ENCODE results near the gene KHDC4. TPM values are rescaled to one million over a fixed set of nuclear protein-coding genes. Genes with fewer than 3 reads are reported as not detected.

The KHDC4 gene
- total RNA-seq, 1 donor from 2014 or later, result 48.2 TPM

DNA sequence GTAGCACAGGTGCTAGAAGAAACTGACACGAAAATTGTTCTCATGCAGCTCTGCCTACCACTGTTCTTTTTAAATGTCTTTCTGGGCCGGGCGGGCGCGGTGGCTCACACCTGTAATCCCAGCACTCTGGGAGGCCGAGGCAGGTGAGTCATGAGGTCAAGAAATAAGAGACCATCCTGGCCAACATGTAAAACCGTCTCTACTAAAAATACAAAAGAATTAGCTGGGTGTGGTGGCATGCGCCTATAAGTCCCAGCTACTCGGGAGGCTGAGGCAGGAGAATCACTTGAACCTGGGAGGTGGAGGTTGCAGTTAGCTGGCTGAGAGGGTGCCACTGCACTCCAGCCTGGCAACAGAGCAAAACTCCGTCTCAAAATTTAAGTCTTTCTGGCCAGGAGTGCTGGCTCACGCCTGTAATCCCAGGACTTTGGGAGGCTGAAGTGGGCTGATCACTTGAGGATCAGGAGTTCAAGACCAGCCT, 22.1 kb downstream of the KHDC4 start:
- H3K27ac ChIP-seq (ENCODE audit: low read depth, low read length), result peak overlapping the region; percentile 78
- H3K4me1 Mint-ChIP-seq (ENCODE audit: low read depth, unreplicated experiment), result peaks cover 32% of the 10 kb centered on the region
- peak overlapping the region; percentile 94 for H3K27ac Mint-ChIP-seq (ENCODE audit: unreplicated experiment)
- H3K4me1 ChIP-seq (ENCODE audit: insufficient read depth, low read length), result peaks cover 13% of the 10 kb centered on the region
- no peak for DNase-seq (ENCODE audit: low read depth)
- peaks cover 34% of the 10 kb centered on the region for H3K79me2 ChIP-seq (ENCODE audit: insufficient read depth, low read length)
- H3K27me3 ChIP-seq (ENCODE audit: insufficient read depth, low read length), result no peaks in the 10 kb centered on the region
- no peaks in the 10 kb centered on the region for H3K9me3 ChIP-seq (ENCODE audit: insufficient read depth, low read depth, low read length)
- H3K4me3 ChIP-seq (ENCODE audit: insufficient read depth, low read depth, low read length), result no peak overlapping the region
- peak overlapping the region; percentile 91 for H3K4me3 Mint-ChIP-seq (ENCODE audit: unreplicated experiment)
- no peak for FAIRE-seq
- H3K9me3 Mint-ChIP-seq (ENCODE audit: unreplicated experiment), result no peaks in the 10 kb centered on the region
- no peaks in the 10 kb centered on the region for H3K27me3 Mint-ChIP-seq (ENCODE audit: low read depth, unreplicated experiment)
- H3K36me3 Mint-ChIP-seq (ENCODE audit: low read depth, unreplicated experiment), result peaks cover 19% of the 10 kb centered on the region
- peaks cover 40% of the 10 kb centered on the region for H3K36me3 ChIP-seq (ENCODE audit: insufficient read depth, low read length)
- peaks cover 9% of the 10 kb centered on the region for H4K20me1 ChIP-seq (ENCODE audit: insufficient read depth, low read length)
- TF ChIP-seq, protein P1, sequence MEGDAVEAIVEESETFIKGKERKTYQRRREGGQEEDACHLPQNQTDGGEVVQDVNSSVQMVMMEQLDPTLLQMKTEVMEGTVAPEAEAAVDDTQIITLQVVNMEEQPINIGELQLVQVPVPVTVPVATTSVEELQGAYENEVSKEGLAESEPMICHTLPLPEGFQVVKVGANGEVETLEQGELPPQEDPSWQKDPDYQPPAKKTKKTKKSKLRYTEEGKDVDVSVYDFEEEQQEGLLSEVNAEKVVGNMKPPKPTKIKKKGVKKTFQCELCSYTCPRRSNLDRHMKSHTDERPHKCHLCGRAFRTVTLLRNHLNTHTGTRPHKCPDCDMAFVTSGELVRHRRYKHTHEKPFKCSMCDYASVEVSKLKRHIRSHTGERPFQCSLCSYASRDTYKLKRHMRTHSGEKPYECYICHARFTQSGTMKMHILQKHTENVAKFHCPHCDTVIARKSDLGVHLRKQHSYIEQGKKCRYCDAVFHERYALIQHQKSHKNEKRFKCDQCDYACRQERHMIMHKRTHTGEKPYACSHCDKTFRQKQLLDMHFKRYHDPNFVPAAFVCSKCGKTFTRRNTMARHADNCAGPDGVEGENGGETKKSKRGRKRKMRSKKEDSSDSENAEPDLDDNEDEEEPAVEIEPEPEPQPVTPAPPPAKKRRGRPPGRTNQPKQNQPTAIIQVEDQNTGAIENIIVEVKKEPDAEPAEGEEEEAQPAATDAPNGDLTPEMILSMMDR (IDR thresholded peaks at IDR 0.05; ENCODE audit: insufficient read depth, low read depth, low read length), result no peak
- TF ChIP-seq EZH2 (IDR thresholded peaks at IDR 0.05; ENCODE audit: insufficient read depth, low read length), result no peak
- H2AFZ ChIP-seq (ENCODE audit: low read depth, low read length), result no peak overlapping the region
- H3K4me2 ChIP-seq (ENCODE audit: low read length), result peak overlapping the region; percentile 96
- no peak overlapping the region for H3K9ac ChIP-seq (ENCODE audit: low read length)

DNA sequence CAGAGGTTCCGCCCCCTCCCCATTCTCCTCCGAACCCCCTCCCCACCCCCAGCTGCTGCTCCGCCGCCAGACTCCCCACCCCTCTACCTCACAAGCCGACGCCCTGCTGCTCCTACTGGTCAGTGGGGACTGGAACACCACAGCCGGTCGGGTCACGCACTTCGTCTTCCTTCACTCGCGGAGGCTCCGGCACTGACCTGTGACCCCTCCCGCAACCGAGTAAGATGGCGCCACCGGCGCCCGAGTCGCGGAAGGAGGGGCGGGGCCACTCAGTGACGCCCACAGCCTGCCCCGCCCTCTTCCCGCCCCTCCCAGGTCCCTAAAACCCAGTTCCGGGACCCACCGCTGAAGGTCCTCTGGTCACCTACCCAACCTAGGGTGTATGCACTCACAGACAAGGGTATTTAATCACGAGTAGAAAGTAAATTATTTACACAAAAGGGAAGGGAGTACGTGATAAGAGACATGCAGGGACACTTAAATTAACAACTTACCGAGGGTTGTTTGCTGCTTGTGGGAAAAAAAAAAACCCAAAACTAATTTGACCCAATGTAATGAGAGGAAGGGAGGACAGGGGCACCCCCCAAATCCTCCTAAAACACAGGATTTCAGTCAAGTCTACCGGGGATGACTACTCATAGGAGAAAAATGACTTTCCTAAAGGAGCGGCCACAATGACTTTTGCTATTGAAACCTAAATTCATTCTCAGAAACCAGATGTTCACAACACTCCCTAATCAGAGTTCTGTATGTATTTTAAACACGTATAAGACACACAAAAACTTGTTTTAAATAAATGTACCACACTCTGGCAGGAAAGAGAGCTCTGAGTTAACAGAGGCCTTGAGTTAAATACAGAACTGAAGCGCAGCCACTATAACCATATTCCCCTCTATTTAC, 22.8 kb downstream of the KHDC4 start, which contains the start of gene RIT1:
Gene RIT1 (minus strand): TSS at position 194 of the 900 bp plus-strand sequence. CDS start 588 bp downstream, outside the sequence.
- Histone ChIP-seq H2AFZ (ENCODE audit: low read depth, low read length) (peak within 1 kb of the TSS; percentile 24), H4K20me1 (ENCODE audit: insufficient read depth, low read length) (peaks cover 2% of the 10 kb centered on the region), H3K4me3 (ENCODE audit: insufficient read depth, low read depth, low read length) (peak within 1 kb of the TSS; percentile 73), H3K27me3 (ENCODE audit: insufficient read depth, low read length) (no peaks in the 10 kb centered on the region), H3K9me3 (ENCODE audit: insufficient read depth, low read depth, low read length) (no peaks in the 10 kb centered on the region), H3K27ac (ENCODE audit: low read depth, low read length) (peak within 1 kb of the TSS; percentile 78), H3K79me2 (ENCODE audit: insufficient read depth, low read length) (peaks cover 30% of the 10 kb centered on the region), H3K36me3 (ENCODE audit: insufficient read depth, low read length) (peaks cover 35% of the 10 kb centered on the region), H3K9ac (ENCODE audit: low read length) (peak within 1 kb of the TSS; percentile 83), H3K4me1 (ENCODE audit: insufficient read depth, low read length) (peaks cover 13% of the 10 kb centered on the region), H3K4me2 (ENCODE audit: low read length) (peak within 1 kb of the TSS; percentile 96)
- Mint-ChIP-seq H3K4me1 (ENCODE audit: low read depth, unreplicated experiment) (peaks cover 28% of the 10 kb centered on the region), H3K36me3 (ENCODE audit: low read depth, unreplicated experiment) (peaks cover 16% of the 10 kb centered on the region), H3K4me3 (ENCODE audit: unreplicated experiment) (peak within 1 kb of the TSS; percentile 91), H3K27ac (ENCODE audit: unreplicated experiment) (peak within 1 kb of the TSS; percentile 94), H3K27me3 (ENCODE audit: low read depth, unreplicated experiment) (no peaks in the 10 kb centered on the region), H3K9me3 (ENCODE audit: unreplicated experiment) (no peaks in the 10 kb centered on the region)
- FAIRE-seq, result no peak
- TF ChIP-seq, protein P1 (IDR thresholded peaks at IDR 0.05; ENCODE audit: insufficient read depth, low read depth, low read length), result no peak
- TF ChIP-seq EZH2 (IDR thresholded peaks at IDR 0.05; ENCODE audit: insufficient read depth, low read length), result no peak
- DNase-seq (ENCODE audit: low read depth), result peak; percentile 55
